Measurements from ENCODE around the gene KCTD17.
A peak's percentile ranks its signal among the peaks of the same experiment; 100 is the strongest.

KCTD17 gene

DNA sequence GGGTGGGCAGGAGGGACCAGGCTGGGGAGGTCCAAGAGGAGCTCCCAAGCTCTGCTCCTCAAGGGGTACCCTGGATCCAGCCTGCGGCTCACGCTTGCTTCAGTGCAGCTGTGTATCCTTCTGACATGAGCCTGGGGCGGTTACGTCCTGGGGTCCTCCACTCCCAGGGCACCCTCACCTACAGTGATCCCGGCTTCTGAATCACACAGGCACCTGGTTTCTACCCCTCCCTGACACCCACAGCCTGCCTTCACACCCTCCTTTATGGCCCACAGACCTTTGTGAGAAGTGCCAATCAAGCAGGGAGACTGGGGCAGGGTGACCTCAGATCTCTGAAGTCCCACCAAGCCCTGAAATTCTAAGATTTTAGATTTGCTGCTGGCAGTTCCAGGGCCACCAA is 30.5 kb upstream of the KCTD17 start:
- no peak for DNase-seq

DNA sequence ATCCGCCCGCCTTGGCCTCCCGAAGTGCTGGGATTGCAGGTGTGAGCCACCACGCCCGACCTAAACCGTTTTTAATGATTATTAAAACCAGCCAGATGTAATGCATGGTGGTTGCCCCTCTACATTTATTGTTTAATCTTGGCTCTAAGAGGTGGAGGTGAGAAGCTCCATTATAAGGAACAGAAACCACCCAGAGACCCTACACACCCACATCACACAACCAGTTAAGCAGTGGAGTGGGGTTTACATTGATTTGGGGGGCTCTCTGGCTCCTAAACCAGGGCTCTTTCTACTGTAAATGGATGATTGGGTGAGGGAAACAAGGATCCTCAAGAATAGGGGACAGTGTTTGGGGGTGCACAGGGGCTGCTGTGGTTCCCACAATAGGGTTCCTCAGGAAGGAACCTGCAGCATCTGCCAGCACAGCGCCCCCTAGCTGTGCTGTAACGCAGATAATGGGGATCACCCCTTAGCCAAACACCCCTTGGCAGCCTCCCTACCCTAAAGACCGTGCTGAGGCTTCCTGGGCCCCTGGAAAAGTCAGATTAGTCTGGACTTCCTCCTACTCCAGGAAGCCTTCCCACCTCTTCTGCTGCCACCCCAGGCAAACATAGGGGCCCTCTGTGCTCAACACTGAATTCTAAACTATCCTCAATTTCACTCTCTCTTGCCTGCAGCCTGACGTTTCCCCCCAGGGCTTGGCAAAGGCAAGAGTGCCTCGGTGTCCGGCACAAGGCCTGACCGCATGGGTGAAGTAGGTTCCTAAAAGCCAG is 29.6 kb upstream of the KCTD17 start:
- peak; percentile 61 for DNase-seq

- no peak for DNase-seq
These were observed 28.8 kb upstream of the KCTD17 start for GRCh38 chr22:37022483-37023337.

GRCh38 chr22:37023743-37024338 is 27.7 kb upstream of the KCTD17 start:
- DNase-seq = no peak

- DNase-seq = no peak
These were observed 27.0 kb upstream of the KCTD17 start for GRCh38 chr22:37024339-37025157.

DNA sequence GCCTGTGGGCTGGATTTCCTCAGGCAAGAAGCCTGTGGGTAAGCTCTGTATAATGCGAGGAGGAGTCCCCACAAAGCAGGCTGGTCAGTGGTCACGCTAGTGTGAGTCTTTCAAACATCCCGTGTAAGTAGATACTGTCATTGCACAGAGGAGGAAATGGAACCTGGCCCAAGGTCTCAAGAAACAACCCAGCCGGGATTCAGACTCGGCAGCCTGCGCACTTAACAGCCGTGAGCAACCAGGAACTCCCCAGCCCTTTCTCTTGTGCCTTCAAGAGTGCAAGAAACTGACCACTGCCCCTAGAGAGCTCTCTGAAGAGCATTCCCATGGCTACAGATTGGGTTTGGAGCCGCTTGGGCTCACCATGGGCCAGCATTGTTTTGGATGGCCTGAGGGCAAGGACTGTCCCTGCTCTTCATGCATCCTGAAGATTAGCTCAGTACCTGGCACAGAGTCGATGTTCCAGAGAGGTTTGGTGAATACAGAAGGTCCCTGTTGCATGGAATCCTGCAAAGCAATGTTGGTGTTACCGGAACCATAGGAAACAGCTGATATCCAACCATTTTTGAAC is 26.0 kb upstream of the KCTD17 start:
- DNase-seq = no peak

DNA sequence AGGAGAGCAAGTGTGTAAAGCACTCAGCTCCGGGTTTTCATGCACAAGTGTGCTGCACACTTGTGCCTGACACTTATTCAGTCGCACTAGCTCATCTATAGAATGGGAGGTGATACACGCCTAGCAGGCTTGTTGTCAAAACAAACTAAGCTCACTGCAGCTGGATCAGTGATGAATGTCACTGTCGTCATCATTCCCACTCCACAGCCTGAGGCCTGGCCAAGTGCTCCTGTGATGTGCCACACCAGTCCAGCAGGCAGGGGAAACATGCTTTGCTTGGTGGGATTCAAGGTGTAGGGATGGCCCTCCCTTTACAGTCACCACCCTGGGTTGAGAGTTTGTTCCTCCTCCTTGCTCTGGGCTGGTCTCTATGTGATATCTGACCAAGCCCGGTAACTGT is 25.2 kb upstream of the KCTD17 start:
- no peak for DNase-seq

DNA sequence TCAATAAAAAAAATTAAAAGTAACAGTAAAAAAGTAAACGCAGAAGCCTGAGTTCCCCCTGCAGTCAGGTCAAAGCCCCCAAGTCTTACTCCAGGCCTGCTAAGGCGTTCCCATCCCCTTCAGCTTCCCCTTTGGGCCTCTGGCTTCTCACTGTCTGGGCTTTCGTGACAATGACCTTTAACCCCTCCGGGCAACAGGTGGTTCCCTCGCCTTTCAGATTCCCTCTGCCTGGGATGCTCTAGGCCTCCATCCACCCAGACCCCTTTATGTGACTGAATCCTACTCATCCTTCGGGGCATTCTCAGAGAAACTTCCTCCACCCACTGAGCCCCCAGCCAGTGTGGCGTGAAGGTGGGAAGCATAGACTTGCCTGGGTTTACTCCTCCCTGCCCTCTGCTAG is 24.0 kb upstream of the KCTD17 start:
- DNase-seq = no peak

DNA sequence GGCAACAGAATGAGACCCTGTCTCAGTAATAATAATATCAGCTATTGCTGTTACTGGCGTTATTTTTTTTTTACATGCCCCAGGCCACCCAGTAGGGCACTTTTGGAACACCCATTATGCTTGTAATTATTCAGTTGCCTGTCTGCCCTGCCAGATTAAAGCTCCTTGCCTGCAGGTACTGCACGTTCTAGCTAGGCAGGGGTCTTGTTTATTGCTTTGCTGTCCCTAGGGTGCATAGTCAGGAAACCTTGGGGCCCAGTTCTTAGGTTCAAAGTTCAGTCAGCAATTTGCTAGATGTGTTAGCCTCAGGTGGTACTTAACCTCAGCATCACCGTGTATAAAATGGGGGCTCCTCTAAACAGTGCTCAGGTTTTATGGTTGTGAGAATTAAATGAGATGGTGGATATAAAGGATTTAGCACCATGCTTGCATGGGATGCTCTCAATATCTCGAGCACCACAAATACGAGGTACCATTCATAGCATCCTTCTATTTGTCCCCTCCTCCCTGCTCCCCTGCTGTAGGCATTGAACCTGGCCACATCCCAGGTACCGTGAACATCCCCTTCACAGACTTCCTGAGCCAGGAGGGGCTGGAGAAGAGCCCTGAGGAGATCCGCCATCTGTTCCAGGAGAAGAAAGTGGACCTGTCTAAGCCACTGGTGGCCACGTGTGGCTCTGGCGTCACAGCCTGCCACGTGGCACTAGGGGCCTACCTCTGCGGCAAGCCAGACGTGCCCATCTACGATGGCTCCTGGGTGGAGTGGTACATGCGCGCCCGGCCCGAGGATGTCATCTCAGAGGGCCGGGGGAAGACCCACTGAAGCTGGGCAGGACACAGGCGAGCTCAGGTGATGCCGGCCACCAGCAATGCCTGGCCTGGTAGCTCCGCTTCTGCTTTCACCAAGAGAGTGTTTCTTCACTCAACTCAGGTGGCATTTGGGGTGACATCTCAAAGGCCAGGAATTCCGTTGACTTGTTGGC is 22.6 kb upstream of the KCTD17 start:
- DNase-seq = no peak

DNA sequence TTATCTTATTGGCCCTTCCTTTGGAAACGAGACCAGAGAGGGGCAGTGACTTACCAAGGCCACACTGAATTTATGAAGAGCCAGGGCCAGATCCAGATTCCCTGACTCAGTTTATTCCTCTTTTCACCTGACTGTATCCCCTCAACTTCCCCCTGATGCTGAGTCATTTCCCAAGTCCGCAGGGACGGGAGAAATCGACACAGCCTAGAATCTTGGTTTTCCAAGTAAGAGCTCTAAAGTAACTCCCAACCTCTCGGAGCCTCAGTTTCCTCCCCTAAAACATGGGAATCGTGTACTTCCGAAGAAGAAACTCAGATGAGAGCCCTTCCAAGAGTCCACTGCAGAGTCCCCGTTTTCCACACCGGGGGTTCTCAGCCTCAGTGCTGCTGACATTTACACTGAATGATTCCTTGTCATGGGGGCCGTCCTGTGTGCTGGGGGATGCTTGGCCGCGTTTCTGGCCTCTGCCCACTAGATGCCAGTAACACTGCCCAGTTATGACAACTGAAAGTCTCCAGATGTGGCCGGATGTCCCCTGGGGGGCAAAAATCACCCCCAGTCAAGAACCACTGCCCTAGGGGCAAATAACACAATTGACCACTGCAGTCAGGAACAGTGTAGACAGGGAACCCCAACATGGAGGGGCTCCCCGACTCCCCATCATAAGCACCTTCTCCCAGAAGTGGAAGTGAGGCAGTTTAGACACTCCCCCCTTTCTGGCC is 20.8 kb upstream of the KCTD17 start:
- DNase-seq = no peak

DNA sequence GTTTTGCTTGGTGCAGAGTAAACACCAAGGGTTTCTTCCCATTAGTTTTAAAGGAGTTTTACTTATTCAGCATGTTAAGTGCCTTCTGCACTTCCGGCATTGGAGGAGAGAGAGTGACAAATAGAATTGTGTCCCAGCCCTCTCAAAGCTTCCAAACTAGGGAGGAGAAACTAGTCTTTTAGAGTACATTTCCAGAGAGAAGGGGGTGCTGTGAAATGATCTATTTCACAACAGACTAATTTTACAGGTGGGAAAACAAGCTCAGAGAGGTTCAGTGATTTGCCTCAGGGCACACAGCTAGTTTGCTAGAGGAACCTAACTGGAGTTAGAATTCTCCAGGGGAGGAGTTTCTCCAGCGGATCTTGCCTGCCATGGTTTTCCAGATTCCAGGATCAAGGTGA is 19.4 kb upstream of the KCTD17 start:
- DNase-seq = no peak

GRCh38 chr22:37032535-37033460 is 18.7 kb upstream of the KCTD17 start:
- DNase-seq = no peak

DNA sequence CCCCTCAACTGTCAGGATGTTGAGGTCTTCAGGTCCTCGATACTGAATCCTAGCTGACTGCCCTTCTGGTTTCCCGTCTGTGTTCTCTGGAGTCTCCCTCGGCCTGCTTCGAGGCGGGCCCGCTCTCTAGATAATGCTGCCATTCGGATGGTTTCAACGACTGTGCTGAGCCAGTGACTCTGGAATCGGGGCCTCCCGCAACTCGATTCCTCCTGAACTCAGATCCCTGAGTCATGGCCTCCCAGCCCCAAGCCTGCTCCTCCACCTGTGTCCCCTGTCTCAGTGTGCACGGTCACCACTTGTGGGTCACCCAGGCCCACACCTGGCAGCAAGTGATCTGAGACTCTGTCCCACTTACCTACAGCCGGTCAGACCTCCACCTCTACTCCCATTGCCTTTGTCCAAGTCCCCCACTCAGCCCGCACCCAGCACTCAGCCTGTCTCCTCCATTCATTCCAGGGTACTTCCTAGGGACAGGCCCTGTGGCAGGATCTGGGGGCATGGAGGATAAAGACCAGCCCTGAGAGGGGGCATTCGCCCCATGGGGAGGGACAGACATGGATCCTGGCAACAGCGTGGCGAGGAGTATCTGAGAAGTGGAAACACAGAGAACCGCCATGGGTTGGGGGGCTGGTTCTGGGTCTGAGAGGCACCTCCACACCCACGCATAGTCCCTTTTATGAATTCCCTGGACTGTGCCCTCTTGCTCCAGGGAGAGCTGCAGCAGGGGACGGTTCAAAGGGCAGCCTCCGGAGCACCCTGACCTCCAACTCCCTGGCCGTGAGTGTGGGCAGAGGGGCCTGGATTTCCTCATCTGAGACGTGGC is 17.7 kb upstream of the KCTD17 start:
- no peak for DNase-seq

- no peak for DNase-seq
These were observed 14.7 kb upstream of the KCTD17 start for GRCh38 chr22:37036655-37037377.

DNA sequence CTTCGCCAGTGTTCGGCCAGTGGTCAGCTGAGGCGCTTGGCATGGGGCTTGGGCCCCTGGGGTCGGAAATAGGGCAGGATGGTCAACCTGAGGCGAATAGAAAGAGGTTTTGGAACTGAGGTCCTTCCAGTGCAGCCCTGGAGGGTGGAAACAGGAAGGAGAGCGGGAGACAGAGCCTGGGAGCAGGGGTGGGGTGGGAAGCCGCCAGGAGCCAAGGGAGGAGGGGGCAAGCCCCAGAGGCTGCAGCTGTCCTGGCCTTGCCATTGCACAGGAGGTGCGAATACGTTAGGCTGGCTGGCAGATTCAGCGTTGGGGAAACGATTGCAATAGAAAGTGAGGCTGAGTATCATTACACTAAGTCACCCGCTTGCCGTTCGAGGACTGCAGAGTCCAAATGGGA is 13.9 kb upstream of the KCTD17 start:
- DNase-seq = no peak

- DNase-seq = no peak
These were observed 12.1 kb upstream of the KCTD17 start for GRCh38 chr22:37039466-37039865.

GRCh38 chr22:37043209-37043827 is 8.2 kb upstream of the KCTD17 start:
- DNase-seq = no peak

All from stimulated activated CD4-positive, alpha-beta T cell treated with anti-CD3 and anti-CD28 coated beads, Interleukin-4, amount 100 ng/mL, for 1 hour (primary cell).